Endothelial cell (in vitro differentiated cells): ENCODE measurements around the gene HSH2D. TPM values are rescaled to one million over a fixed set of nuclear protein-coding genes. Genes with fewer than 3 reads are reported as not detected.

ENCODE experiments used
- DNase-seq: peaks from one replicate; pipeline ENCODE4 v3.0.0; 2021; ENCODE audit warnings: low spot score
- H3K27ac Mint-ChIP-seq: one replicate; pipeline ENCODE4 v1.8.0; 2021; ENCODE audit warnings: mixed read lengths, inconsistent platforms; ENCODE audit not compliant: unreplicated experiment
- H3K27me3 Mint-ChIP-seq: one replicate; pipeline ENCODE4 v1.8.0; 2021; ENCODE audit warnings: mild to moderate bottlenecking, moderate library complexity, mixed read lengths, inconsistent platforms; ENCODE audit not compliant: unreplicated experiment
- H3K36me3 Mint-ChIP-seq: one replicate; pipeline ENCODE4 v1.8.0; 2021; ENCODE audit warnings: mild to moderate bottlenecking, low read depth, mixed read lengths, inconsistent platforms; ENCODE audit not compliant: unreplicated experiment
- H3K4me1 Mint-ChIP-seq: one replicate; pipeline ENCODE4 v1.8.0; 2021; ENCODE audit warnings: mild to moderate bottlenecking, mixed read lengths, inconsistent platforms; ENCODE audit not compliant: unreplicated experiment
- H3K4me3 Mint-ChIP-seq: one replicate; pipeline ENCODE4 v1.8.0; 2021; ENCODE audit warnings: mild to moderate bottlenecking, mixed read lengths, inconsistent platforms; ENCODE audit not compliant: unreplicated experiment
- H3K9me3 Mint-ChIP-seq: one replicate; pipeline ENCODE4 v1.8.0; 2021; ENCODE audit warnings: mixed read lengths, inconsistent platforms; ENCODE audit not compliant: unreplicated experiment
- CTCF ChIP-seq: fragments of 200-600 bp; sonication (generic); IDR thresholded peaks from one replicate; pipeline ENCODE4 v1.5.0; 2021; ENCODE audit warnings: antibody characterized with exemption; ENCODE audit not compliant: unreplicated experiment
- total RNA-seq: library from RNA; stranded (reverse); fragmentation: NEBNext Ultra II Directional; extraction: Animal tissue kit (Norgen Biotek cat#: 25700); gene quantifications from one replicate; pipeline ENCODE4 v1.2.1, GENCODE V29; 2021; ENCODE audit not compliant: unreplicated experiment

The HSH2D gene
- total RNA-seq, 1 donor from 2014 or later = not detected

GRCh38 chr19:16191216-16191908 lies 47.9 kb downstream of the HSH2D start:
- no peak for TF ChIP-seq CTCF
- H3K36me3 Mint-ChIP-seq = peaks cover 34% of the 10 kb centered on the region
- H3K4me3 Mint-ChIP-seq = peak overlapping the region; percentile 74
- H3K9me3 Mint-ChIP-seq = no peaks in the 10 kb centered on the region
- H3K27me3 Mint-ChIP-seq = peaks cover 12% of the 10 kb centered on the region
- peak overlapping the region; percentile 13 for H3K27ac Mint-ChIP-seq
- no peaks in the 10 kb centered on the region for H3K4me1 Mint-ChIP-seq
- no peak for DNase-seq

DNA sequence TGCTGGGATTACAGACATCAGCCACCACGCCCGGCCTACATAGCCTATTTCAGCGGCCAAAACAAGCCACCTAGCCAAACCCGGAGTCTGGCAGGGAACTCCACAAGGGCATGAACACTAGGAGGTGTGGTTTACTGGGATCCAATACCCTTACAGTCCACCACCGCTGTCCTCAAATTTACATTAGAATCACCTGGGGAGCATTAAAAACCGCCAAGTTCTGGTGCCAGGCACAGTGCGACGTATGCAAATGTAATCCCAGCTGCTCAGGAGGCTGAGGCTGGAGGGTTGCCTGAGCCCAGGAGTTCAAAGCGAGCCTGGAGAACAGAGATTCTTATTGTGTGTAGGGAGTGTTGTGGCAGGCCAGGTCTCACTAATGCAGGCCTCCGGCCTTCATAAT lies 50.0 kb downstream of the HSH2D start:
- no peak for TF ChIP-seq CTCF
- H3K27ac Mint-ChIP-seq = no peak overlapping the region
- no peaks in the 10 kb centered on the region for H3K9me3 Mint-ChIP-seq
- no peak for DNase-seq
- peaks cover 2% of the 10 kb centered on the region for H3K4me1 Mint-ChIP-seq
- H3K27me3 Mint-ChIP-seq = peaks cover 7% of the 10 kb centered on the region
- no peak overlapping the region for H3K4me3 Mint-ChIP-seq
- peaks cover 29% of the 10 kb centered on the region for H3K36me3 Mint-ChIP-seq

GRCh38 chr19:16197188-16197621 lies 53.7 kb downstream of the HSH2D start:
- peaks cover 10% of the 10 kb centered on the region for H3K27me3 Mint-ChIP-seq
- TF ChIP-seq CTCF = no peak
- H3K4me1 Mint-ChIP-seq = peaks cover 8% of the 10 kb centered on the region
- H3K4me3 Mint-ChIP-seq = peak overlapping the region; percentile 90
- peaks cover 23% of the 10 kb centered on the region for H3K36me3 Mint-ChIP-seq
- peak overlapping the region; percentile 89 for H3K27ac Mint-ChIP-seq
- DNase-seq = no peak
- no peaks in the 10 kb centered on the region for H3K9me3 Mint-ChIP-seq

DNA sequence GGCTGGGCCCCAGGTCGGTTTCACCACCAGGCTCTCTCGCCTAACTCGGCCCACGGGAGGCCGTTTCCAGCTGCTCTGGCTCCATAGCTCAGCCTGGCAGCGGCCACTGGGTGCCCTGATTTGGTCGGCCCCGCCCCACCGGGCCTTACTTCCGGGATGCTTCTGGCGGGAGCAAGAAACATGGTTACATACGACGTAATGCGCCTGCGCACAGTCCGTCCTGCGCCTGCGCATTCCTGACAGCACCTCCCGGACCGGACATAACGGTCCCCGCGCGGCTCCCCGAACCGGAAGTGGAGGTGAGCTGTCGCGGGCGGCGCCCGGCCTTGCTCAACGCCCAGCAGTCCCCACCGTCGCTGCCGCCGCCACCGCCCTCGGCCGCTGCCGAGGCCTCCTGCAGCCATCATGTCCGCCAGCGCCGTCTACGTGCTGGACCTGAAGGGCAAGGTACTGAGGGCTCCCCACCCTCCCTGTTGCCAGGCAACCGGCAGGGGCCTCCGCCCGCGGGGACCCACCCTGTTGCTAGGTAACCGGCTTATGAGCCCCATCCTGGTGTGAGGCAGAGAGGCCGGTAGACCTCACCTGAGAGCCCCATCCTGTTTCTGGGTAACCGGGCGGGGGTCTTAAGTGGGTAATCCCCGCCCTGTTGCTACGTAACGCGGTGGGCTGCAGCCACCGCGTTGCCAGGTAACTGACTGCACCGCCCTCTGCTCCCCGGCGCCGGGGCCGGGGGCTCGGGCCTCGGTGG lies 54.3 kb downstream of the HSH2D start, which contains the start of gene AP1M1:
AP1M1 (plus strand) TSS at position 290 of the 748 bp plus-strand sequence; CDS start at position 406, 116 bp downstream.
- H3K27me3 Mint-ChIP-seq = peaks cover 14% of the 10 kb centered on the region
- peak within 1 kb of the TSS; percentile 94 for H3K4me3 Mint-ChIP-seq
- peaks cover 8% of the 10 kb centered on the region for H3K4me1 Mint-ChIP-seq
- TF ChIP-seq CTCF = no peak
- peaks cover 28% of the 10 kb centered on the region for H3K36me3 Mint-ChIP-seq
- peak; percentile 96 for DNase-seq
- peak within 1 kb of the TSS; percentile 89 for H3K27ac Mint-ChIP-seq
- H3K9me3 Mint-ChIP-seq = no peaks in the 10 kb centered on the region

DNA sequence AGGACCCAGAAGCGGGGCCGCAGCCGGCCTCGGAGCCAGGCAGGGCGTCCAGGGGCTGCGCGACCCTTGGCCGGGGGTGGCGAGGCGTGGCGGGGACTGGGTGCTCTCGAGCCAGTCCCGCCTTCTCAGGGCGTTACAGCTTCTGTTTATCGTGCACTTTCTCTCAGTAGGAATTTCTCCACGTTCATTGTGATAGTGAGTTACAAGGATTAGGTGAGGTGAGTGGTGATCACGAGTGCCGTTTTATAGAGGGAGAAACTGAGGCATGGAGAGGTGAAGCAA lies 54.8 kb downstream of the HSH2D start:
- DNase-seq = peak; percentile 33
- peaks cover 33% of the 10 kb centered on the region for H3K36me3 Mint-ChIP-seq
- H3K27ac Mint-ChIP-seq = peak overlapping the region; percentile 81
- H3K9me3 Mint-ChIP-seq = no peaks in the 10 kb centered on the region
- H3K27me3 Mint-ChIP-seq = peaks cover 14% of the 10 kb centered on the region
- no peak for TF ChIP-seq CTCF
- H3K4me1 Mint-ChIP-seq = peaks cover 8% of the 10 kb centered on the region
- H3K4me3 Mint-ChIP-seq = peak overlapping the region; percentile 94
